Muscle layer of colon (tissue), 2 donors: ENCODE results near the gene ARHGAP26.

Source experiments
- H3K27ac ChIP-seq: one replicate; pipeline ENCODE4 v1.7.0; 2013; ENCODE audit warnings: low read depth, mild to moderate bottlenecking, low read length, moderate library complexity
- H3K27me3 ChIP-seq, 2 donors: one replicate each; pipeline ENCODE4 v1.7.0; 2013; ENCODE audit warnings: low read length in 2 of 2, mild to moderate bottlenecking in 2 of 2; ENCODE audit not compliant: insufficient read depth in 2 of 2, control insufficient read depth in 1 of 2
- H3K36me3 ChIP-seq: one replicate; pipeline ENCODE4 v1.7.0; 2013; ENCODE audit warnings: mild to moderate bottlenecking, low read length; ENCODE audit not compliant: insufficient read depth
- H3K4me1 ChIP-seq: one replicate; pipeline ENCODE4 v1.7.0; 2013; ENCODE audit warnings: mild to moderate bottlenecking, low read length; ENCODE audit not compliant: insufficient read depth
- H3K4me3 ChIP-seq, 2 donors: one replicate each; pipeline ENCODE4 v1.7.0; 2013; ENCODE audit warnings: low read length in 2 of 2, low read depth in 1 of 2, mild to moderate bottlenecking in 1 of 2, moderate library complexity in 1 of 2
- H3K9ac ChIP-seq: one replicate; pipeline ENCODE4 v1.7.0; 2013; ENCODE audit warnings: low read length
- H3K9me3 ChIP-seq: one replicate; pipeline ENCODE4 v1.7.0; 2013; ENCODE audit warnings: mild to moderate bottlenecking, low read length
- donor health status: abdominal sarcoma.
- donor health status: Adenocarcinoma of cecum.

The ARHGAP26 gene

GRCh38 chr5:142817949-142818431, 47.8 kb downstream of the ARHGAP26 start:
- no peaks in the 10 kb centered on the region for H3K27me3 ChIP-seq
- H3K4me1 ChIP-seq: peaks cover 35% of the 10 kb centered on the region
- no peaks in the 10 kb centered on the region for H3K36me3 ChIP-seq
- H3K9me3 ChIP-seq: no peaks in the 10 kb centered on the region
- H3K27ac ChIP-seq: no peak overlapping the region
- no peak overlapping the region for H3K9ac ChIP-seq
- H3K4me3 ChIP-seq: no peak overlapping the region

DNA sequence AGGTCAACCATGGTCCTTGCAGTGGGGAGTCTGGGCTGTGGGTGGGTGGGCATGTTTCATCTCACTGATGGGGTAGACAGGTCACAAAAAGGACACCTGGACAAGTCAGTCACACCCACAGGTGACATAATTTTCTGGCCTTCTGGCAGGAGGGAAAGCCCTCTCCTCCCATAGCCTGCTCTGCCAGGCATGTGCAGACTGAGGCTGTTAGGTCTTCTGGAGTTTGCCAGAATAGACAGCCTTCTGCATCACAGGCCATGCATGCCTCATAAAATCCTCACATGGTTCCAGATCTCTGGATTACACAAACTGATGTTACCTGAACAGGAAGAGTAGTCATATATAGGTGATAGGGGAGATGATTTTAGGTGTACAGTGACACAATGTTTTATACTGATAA, 49.1 kb downstream of the ARHGAP26 start:
- Histone ChIP-seq H3K4me1 (peaks cover 31% of the 10 kb centered on the region), H3K9ac (no peak overlapping the region), H3K36me3 (no peaks in the 10 kb centered on the region), H3K9me3 (no peaks in the 10 kb centered on the region), H3K27me3 (no peaks in the 10 kb centered on the region), H3K4me3 (no peak overlapping the region), H3K27ac (no peak overlapping the region)

- H3K4me1 ChIP-seq: peaks cover 27% of the 10 kb centered on the region
- H3K27me3 ChIP-seq: no peaks in the 10 kb centered on the region
- H3K4me3 ChIP-seq: no peak overlapping the region
- no peak overlapping the region for H3K27ac ChIP-seq
- no peaks in the 10 kb centered on the region for H3K9me3 ChIP-seq
- no peak overlapping the region for H3K9ac ChIP-seq
- no peaks in the 10 kb centered on the region for H3K36me3 ChIP-seq
These were observed 49.6 kb downstream of the ARHGAP26 start for GRCh38 chr5:142819825-142820224.

DNA sequence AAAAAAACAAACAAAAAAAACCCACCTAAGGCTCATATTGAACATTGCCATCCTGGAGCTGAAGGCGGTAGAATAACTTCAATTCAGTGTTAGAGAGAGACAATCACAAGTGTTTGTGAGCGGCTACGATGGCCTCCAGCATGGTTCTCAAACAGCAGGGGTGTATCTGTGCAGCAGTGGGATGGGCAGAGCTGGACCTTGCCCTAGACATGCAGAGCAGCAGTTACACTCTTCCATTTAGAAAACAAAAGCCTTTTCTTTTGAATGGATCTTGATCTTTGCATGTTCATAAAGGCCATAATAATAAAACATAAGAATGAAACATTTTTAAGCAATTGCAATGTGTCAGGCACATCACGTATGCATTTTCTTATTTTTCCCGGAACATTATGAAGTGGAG, 50.3 kb downstream of the ARHGAP26 start:
- no peak overlapping the region for H3K27ac ChIP-seq
- H3K9me3 ChIP-seq: no peaks in the 10 kb centered on the region
- H3K4me3 ChIP-seq: no peak overlapping the region
- H3K9ac ChIP-seq: no peak overlapping the region
- no peaks in the 10 kb centered on the region for H3K36me3 ChIP-seq
- no peaks in the 10 kb centered on the region for H3K27me3 ChIP-seq
- H3K4me1 ChIP-seq: peaks cover 31% of the 10 kb centered on the region

DNA sequence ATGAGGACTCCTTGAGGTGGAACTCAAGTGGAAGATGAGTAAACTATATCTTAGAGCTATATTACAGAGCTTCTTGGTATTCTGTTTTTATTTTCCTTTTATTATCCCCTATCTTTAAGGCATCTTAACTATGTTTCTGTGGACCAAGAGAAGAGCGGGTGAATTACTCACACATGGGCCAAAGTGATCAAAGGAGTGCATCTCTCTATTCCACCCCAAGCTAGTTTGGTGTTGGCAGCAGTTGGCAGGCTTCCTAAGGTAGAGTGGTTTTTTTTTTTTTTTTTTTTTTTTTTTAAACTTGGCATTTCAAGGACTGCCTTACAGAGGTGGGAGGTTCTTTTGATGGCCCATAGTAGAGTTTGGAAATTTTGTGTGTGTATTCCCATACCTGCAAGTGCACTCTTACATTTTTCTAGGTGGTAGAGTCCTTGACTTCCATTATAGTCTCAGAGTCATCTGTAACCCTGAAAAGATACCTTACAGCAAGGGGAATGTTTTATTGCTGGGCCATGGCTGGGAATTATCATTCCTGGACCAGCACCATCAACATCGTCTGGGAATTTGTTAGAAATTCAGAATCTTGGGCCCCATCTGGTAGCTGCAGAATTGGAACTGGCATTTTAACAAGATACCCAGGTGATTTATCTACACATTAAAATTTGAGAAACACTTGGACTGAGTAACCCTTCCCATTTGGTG, 51.0 kb downstream of the ARHGAP26 start:
- H3K9ac ChIP-seq: no peak overlapping the region
- H3K27ac ChIP-seq: no peak overlapping the region
- no peaks in the 10 kb centered on the region for H3K9me3 ChIP-seq
- no peaks in the 10 kb centered on the region for H3K27me3 ChIP-seq
- H3K4me3 ChIP-seq: no peak overlapping the region
- H3K36me3 ChIP-seq: no peaks in the 10 kb centered on the region
- H3K4me1 ChIP-seq: peaks cover 33% of the 10 kb centered on the region

DNA sequence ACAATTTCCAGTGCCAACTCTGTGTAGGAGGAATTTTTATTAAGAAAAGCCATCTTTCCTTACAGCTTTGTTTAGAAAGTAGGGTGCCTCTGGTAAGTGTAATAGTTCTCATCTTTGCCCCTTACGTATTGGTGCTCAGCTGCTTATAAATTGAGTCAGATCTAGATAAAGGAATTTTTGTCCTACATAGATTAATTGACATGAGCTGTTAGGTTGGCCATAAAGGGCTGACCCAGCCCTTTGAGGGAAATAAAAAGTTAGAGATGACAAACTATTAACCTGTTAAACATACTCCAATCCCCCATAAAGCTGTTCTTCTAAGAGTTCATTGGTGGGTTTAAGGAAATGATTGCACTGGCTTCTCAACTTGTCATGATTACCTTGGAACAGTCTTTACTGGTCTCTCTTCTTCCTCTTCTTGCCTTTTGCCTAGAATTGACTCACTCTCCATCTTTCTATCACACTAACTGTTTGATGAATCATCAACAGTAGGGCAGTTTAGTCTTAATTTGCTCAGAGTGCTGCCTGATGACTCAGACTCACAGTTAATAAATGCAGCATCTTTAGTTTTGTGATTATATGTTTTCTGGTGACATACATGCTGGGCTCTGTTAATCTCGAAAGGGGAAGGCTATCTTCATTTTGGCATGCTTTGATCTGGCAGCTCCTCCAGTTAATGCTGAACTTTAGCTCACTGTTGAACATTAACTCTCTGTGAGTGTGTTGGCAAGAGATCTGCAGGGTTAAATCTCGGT, 51.7 kb downstream of the ARHGAP26 start:
- peaks cover 29% of the 10 kb centered on the region for H3K4me1 ChIP-seq
- no peak overlapping the region for H3K9ac ChIP-seq
- H3K36me3 ChIP-seq: no peaks in the 10 kb centered on the region
- H3K4me3 ChIP-seq: no peak overlapping the region
- no peaks in the 10 kb centered on the region for H3K27me3 ChIP-seq
- no peak overlapping the region for H3K27ac ChIP-seq
- H3K9me3 ChIP-seq: no peaks in the 10 kb centered on the region

DNA sequence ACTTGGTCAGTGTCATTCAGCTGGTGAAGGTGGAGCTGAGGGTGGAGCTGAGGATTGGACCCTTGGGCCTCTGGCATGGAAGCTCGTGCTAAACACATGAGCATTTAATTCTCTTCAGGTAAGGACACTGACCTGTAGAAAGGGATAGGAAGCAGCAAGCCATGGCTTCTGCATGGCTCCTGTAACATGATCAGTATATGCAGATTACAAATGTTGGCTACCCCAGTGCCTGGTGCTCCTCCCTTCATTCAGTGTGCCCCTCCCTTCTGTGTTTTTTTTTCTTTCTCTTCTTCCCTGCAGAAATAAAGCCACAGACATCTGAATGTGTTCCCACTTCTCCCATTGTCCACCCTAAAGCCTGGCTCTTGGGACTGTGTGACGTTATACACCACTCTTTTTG, 52.9 kb downstream of the ARHGAP26 start:
- H3K36me3 ChIP-seq: no peaks in the 10 kb centered on the region
- no peak overlapping the region for H3K9ac ChIP-seq
- H3K27ac ChIP-seq: no peak overlapping the region
- no peaks in the 10 kb centered on the region for H3K9me3 ChIP-seq
- peaks cover 23% of the 10 kb centered on the region for H3K4me1 ChIP-seq
- no peak overlapping the region for H3K4me3 ChIP-seq
- no peaks in the 10 kb centered on the region for H3K27me3 ChIP-seq

DNA sequence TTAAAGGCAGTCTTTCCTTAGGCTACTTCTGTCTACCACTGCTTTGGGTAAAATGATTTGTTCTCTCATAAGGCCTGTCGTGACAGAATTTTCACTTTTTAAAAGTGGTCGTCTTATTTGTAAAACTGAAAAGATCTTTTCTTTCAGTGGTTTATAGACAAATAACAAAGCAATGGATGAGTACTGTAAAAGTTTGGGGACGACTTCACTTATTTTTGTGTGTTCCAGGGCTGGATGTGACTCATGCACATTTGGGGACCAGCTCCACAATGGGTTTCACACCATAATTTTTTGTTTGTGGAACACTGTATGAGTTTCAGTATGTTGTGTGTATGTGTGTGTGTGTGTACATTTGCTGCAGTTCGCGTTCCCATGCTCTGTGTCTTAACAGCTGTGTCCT, 53.6 kb downstream of the ARHGAP26 start:
- Histone ChIP-seq H3K36me3 (no peaks in the 10 kb centered on the region), H3K9me3 (no peaks in the 10 kb centered on the region), H3K4me1 (peaks cover 19% of the 10 kb centered on the region), H3K9ac (no peak overlapping the region), H3K27me3 (no peaks in the 10 kb centered on the region), H3K27ac (no peak overlapping the region), H3K4me3 (no peak overlapping the region)

DNA sequence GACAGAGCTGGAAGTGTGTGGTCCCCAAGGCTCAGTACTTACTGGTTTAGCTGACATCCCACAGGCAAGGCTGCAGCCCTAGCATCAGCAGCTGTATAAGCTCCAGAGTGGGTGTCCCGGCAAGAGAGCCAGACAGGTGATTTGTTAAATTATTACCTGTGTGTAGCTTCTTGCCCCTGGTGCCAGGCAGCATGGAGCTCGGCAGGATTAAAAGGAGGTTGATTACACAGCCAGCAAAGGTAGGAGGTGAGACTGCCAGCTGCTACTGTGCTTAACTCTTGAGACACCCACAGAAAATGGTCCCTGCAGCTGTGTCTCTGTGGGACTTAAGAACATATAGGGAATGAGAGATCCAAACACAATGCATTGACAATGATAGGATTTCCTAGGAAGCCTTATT, 54.2 kb downstream of the ARHGAP26 start:
- no peak overlapping the region for H3K9ac ChIP-seq
- H3K27me3 ChIP-seq: no peaks in the 10 kb centered on the region
- no peaks in the 10 kb centered on the region for H3K36me3 ChIP-seq
- H3K9me3 ChIP-seq: no peaks in the 10 kb centered on the region
- H3K4me3 ChIP-seq: no peak overlapping the region
- no peak overlapping the region for H3K27ac ChIP-seq
- H3K4me1 ChIP-seq: peaks cover 20% of the 10 kb centered on the region

- Histone ChIP-seq H3K36me3 (no peaks in the 10 kb centered on the region), H3K4me3 (peak overlapping the region in 1 of 2 donors; percentile 5), H3K9ac (no peak overlapping the region), H3K9me3 (no peaks in the 10 kb centered on the region), H3K4me1 (peaks cover 32% of the 10 kb centered on the region), H3K27me3 (no peaks in the 10 kb centered on the region), H3K27ac (peak overlapping the region; percentile 67)
These were observed 55.4 kb downstream of the ARHGAP26 start for GRCh38 chr5:142825378-142826089.

DNA sequence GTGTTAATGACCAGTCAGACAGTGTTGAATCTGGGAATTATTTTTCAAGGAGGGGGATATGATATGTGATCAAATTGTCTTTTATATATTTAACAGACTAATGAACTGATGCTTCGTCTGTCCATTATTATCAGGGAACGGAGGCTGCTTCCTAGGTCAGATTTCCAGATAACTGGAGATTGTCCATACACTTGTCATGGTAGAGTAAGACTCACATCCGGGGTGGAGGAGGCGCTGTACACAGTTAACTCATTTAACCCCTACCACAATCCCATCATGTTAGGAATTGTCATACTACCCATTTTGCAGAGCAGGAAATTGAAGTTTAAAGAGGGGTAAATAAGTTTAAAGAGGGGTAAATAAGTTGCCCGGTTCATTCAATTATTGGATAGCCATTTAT, 55.9 kb downstream of the ARHGAP26 start:
- peak overlapping the region; percentile 67 for H3K27ac ChIP-seq
- H3K4me3 ChIP-seq: peak overlapping the region in 1 of 2 donors; percentile 5
- H3K4me1 ChIP-seq: peaks cover 34% of the 10 kb centered on the region
- H3K36me3 ChIP-seq: no peaks in the 10 kb centered on the region
- no peaks in the 10 kb centered on the region for H3K27me3 ChIP-seq
- no peaks in the 10 kb centered on the region for H3K9me3 ChIP-seq
- H3K9ac ChIP-seq: no peak overlapping the region
